SH-SY5Y (cell line): ENCODE measurements around the gene GPR39.

Experiments
- GATA2 ChIP-seq: IDR thresholded peaks from 2 replicates; pipeline ENCODE4 v1.6.1; 2011; ENCODE audit warnings: mild to moderate bottlenecking, low read depth, low read length
- GATA3 ChIP-seq: IDR thresholded peaks from 2 replicates; pipeline ENCODE4 v1.6.1; 2011; ENCODE audit warnings: low read depth, mild to moderate bottlenecking, low read length, moderate library complexity

DNA sequence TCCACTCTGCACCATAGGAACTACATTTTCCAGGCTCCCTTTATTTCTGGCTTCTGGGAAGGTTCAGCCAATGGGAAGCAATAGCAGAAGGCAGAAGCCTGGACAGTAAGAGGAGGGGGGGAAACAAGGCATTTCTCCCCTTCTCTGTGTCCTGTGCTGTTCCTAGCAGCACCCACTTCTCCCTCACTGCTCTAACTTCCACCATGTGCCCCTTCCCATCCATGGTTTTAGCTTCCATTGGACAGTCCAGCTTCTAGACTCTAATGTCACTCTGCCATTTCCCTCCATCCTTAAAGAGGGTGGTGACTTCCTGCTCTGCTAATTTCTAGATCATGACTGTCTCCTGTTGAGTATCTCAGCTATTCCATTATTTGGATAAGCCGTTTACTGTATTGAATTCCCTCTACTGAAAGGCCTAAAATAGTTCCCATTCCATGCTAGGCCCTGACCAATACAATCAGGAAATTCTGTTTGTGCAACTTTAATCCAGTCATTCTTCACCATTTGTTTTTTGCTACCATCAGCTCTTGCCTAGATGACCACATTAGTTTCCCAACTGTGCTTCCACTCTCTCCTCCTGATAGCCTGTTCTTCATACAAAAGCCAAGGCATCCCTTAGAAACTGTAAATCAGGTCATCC is 274.2 kb downstream of the GPR39 start:
- TF ChIP-seq GATA2 (no peak), GATA3 (no peak)
